HG03095 (cell line): Measurements from ENCODE around the gene GAS2L1.

Experiments used
- ATAC-seq: cut with Tn5 transposase; IDR thresholded peaks from one replicate; pipeline ENCODE4 v1.9.1; 2021; ENCODE audit warnings: moderate library complexity; ENCODE audit not compliant: unreplicated experiment

GAS2L1 gene

DNA sequence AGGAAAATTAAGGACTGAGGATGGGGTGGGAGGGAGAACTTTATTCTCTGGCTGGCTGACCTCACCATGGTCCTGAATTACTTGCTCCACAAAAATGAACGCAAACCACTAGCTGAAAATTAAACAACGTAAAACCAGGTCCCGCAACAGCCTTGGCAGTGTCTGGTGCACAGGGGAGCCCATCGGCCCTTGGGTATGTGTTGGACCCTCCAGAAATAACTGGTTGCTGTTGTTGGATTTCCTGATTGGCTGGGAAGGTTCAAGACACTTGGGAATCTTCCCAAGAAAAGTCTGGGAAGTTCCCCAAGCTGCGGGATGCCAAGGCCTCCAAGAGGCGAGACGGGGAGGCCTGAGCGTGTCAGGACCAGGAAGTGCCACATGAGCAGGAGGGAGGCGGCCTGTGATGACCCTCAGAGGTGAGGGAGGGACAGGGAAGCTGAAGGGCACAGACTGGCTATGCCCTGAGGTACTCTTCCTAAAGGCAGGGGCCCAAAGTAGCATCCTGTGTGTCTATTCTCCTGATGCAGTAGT lies 19.4 kb downstream of the GAS2L1 start:
- ATAC-seq: no peak

DNA sequence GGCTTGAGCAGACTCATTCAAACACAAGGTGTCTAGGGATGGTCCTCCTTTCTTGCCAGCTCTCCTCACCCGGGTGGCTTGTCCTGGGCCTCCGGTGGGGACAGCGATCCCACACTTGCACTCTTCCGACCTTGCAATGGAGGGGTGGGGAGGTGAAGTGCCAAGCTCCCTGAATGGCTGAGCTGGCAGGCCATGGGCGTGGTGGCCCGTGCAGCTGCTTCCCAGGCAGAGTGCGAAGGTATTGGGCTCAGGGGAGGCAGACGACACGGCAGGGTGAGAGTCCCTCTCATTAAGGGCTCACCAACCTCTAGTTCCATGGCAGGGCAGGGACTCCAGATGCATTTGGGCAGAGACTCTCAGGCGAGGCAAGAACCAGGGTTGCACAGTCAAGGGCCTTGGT lies 20.0 kb downstream of the GAS2L1 start:
- ATAC-seq: no peak

DNA sequence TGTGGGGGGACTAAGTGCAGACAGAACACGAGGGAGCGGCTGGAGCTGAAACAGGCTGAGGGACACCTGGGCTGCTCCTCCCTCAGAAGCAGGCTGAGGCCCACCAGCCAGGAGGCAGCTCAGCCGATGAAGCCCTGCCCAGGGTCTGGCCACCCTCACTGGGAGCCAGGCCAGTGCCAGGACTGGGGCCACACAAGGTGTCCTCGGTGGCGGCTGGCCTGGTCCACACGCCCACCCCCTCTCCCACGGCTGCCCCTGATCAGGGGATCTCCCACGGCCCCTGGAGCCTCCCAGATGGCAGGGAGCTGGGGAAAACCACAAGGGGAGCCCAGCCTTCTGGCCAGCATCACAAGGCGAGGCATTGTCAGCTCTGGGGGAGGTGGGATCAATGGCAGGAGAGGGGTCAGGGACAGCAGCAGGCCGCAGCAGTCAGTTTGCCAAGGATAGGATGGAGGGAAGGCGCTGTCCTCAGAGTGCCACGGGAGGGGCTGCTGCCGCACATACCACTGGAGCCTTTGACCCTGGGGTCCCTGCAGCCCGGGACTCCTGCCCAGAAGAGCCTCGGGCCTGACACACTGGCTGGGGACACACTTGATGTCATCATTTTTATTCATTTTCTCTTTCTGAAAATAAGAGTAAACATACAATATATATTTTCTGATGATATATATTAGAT lies 20.8 kb downstream of the GAS2L1 start:
- ATAC-seq: no peak

DNA sequence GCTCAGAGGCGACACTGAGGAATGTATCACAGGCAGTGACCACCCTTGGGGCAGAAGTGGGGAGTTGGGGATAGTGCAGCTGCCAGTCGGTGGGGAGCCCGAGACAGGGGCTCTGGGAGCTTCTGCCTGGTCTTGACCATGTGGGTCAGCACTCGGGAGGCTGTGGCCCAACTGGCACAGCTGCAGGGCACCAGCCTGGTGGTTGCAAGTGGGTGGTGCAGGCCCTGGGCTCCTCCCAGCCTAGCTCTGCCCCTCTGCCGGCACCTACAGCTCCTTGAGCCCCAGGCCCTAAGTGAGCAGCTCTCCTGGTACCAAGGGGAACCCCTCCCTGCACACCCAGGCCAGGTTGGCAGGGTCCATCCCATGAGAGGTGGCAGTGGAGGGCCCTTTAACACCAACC lies 21.6 kb downstream of the GAS2L1 start:
- ATAC-seq: no peak

DNA sequence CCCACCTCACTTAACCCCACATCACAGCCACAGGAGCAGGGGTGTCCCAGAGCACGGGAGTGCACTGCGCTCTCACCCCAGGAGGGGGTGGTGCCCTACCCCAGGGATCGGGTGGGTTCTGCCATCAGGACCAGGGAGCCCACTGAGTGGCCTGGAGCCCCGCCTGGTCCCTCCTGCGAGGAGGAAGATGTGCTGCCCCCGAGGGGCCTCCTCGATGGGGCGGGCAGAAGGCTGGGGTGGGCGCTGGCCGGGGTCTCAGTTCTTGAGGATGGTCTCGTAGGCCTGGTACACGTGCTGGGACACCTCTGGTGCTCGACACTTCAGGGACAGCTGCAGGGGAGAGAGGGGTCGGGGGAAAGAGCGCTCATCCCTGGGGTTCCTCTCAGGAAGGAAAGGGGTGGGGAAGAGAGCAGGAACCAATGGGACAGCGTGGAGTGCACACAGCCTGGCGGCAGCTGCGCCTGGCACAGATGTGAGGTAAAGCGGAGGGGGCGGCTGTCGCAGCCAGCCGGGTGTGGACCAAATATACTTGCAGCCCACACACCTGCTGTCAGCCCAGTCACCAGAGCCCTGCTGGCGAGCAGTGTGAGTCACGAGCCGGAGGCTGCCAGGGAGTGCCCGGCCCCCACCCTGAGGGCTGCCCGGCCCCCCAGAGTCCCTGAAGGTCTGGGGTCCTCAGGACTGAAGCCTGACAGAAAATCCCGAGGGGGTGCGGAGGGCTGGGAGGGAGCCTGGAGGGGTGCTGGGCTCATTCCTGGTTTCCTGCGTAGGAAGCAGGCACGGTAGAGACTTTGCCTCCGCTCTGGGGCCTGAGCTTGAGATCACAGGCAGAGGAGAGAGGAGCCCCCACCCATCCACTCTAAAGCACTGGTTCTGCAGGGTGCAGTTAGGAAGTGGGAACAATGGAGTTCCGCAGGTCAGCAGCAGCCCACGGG lies 22.4 kb downstream of the GAS2L1 start:
- ATAC-seq: no peak

DNA sequence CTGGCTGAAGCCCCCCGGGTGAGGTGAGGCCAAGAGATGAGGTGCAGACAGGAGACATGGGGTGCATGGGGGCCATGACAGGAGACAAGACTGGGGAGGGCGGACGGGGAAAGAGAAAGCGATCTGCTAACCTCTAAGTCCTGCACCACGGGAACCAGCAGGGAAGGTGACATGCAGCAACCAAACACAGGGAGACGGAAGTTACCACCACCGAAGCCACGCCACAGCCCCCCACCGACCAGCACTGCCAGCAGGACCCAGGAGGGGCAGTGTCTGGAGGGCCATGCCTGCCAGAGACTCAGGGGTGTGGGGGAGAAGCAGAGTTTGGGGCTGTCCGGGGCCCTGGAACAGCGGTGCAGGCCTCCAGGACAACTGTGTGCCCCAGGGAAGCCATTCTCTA lies 23.1 kb downstream of the GAS2L1 start:
- no peak for ATAC-seq

DNA sequence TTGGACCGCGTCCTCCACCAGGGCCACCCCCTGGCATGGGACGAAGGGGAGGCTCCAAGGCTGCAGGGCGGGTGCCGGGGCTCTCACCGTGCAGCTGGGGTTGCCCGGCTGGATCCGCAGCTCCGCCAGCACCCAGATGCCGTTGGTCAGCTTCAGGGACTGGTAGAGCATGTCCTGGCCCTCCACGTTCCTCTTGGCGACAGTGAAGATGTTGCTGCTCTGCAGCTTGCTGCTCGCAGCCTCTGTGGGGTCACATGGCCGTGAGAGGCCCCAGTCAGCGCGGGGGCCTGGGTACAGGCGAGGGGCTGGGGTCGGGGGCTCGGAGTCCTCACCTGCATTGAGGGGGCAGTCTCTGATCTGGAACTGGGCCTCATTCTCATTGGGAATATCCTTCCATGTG lies 23.8 kb downstream of the GAS2L1 start:
- ATAC-seq: no peak

DNA sequence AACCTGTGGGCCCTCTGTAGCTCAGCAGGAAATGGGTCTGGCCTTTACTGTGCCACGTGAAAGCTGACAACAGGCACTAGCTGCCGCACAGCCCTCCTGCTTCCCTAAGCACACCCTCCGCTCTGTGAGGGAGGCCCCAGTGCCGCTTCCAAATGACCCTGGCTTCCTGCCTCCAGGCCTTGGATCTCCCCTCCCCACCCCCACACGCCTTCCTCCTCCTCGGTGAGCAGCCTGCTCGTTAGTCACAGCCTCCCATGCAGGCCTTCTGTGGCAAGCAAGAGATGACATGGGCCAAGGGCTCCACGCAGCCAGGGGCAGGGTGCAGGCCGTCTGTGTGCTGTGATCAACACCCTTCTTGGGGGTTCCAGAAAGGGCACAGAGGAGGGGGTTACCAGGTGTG lies 24.3 kb downstream of the GAS2L1 start:
- no peak for ATAC-seq

DNA sequence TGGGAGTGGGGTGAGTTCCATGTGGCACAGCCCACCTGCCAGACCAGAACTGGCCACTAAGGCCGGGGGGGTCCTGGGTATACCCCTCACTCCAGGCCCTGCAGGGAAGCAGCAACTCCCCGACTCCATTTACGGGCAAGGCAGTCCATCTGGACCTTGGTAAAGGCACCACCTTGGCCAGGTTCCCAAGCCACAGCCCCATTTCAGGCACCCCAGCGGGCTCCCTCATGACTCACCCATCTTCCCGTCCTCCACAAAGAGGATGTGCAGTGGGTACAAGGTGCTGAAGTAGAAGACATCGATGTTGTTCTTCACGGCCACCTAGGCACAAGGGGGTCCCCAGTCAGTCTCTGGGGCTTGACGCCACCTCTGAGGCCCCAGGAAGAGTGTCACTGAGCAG lies 24.8 kb downstream of the GAS2L1 start:
- ATAC-seq: no peak

DNA sequence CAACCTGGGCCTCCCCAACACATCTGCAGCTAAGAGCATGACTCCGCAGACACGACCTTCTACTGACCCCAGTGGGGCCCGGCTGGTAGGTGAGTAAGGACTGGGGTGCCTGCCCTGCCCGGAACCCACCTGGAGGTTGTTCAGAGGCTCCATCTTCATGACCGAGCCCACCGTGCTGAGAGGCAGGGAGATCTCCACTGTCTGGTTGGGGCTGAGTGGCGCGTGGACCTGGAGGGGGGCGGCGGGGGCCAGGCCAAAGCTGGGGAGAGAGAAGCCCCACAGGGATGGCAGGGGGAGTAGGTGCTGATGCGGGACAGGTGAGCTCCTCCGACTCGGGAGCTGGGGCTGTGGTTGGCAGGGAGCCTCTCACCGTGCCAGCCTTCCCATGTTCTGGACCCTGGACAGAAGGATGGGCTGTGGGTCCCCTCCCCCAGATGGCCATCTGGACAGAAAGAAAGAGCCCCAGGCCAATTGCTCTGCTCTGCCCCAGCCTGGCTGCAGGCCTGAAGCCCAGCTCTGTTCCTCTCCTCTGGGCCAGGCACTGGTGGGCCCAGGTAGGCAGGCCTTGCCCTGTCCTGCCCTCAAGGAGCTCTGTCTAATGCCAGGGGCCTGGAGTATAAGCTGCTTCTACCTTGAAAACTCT lies 25.3 kb downstream of the GAS2L1 start:
- ATAC-seq: no peak

DNA sequence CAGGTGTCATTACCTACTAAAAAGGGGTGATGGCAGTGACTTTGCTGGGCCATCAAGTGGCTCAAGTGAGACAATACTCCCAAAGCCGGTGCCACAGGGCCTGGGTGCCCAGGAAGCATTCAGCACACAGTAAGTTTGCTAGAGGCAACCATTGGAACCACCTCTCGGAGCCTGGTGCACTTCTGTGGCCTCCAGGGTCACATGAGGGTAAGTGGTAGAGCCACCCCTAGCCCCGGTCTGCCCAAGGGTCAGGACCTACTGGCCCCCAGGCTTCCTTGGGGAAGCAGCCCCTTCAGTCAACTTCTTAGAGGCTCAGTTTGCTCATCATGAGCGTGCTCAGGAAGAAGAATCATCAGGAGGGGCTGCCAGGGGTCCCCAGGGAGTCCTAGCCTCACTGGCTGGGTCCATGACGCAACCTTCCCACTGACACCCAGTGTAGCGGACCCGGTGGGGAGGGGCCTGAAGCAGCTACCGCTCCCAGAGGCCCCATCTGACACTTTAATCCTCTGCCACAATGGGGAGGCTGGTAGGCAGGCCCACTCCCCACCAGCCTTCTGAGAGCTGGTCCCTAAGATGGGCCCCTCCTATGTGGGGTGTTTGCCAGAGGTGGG lies 26.5 kb downstream of the GAS2L1 start:
- ATAC-seq: no peak

DNA sequence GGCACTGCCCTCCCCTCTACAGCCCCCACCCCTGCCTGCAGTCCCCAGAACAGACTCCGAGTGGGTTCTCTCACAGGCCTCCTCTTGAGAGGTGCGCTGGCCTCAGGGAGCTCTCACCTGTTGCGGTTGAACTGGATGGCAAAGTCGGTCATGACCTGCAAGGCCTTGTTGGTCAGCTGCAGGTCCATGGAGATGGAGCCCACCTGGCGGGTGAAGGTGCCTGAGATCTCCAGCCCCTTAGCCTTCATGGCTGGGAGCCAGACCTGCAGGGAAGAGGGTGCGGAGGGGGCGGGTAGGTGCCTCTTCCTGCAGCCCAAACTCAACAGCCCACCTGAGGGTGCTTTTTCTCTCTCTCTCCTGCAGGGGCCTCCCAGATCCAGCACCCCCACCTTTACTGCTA lies 27.7 kb downstream of the GAS2L1 start:
- ATAC-seq: no peak

DNA sequence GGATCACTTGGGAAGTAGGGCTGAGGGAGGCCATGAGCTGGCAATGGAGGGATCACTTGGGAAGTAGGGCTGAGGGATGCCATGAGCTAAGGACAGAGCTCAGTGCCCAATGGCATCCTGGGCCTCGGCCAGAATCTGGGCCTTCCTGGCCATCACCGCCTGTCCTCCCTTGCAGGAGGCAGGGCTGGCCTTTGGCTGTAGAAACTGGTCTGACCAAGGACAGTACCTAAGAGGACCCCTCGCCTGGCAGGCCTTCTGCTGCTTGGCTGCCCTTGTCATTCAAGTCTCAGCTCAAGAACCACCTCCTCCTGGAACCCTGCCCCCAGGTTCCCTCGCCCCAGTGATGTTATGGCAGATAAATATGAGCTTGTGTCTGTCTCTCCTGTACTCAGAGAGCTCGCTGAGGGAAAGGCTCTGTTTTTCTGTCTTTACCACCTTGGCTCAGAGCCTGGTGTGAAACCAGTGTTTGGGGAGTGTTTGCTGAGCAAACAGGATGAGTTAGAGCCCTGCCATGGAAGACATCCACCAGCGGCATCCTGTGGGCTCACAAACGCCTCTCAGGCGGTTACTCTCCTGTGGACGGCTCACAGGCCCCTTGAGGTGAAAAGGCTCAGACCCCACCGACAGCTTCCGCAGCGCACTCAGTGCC lies 28.4 kb downstream of the GAS2L1 start:
- ATAC-seq: no peak

DNA sequence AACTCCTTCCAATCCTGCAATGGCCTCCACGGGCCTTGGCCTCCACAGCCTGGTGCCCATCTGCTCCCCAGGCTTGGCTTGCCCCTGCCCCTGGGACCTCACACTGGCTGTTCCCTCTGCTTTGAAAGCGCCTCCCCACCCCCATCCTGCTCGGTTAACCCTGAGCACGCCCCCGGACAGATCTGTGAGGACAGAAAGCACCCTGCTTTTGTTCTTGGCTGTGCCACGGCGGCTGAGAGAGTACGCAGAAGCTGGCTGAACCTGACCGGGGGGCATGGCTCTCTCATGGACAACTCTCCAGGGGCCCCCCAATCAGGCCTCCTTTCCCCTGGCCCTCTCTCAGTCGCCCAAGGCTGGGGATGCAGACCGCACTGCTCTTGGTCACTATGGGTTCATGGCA lies 29.2 kb downstream of the GAS2L1 start:
- ATAC-seq: no peak

DNA sequence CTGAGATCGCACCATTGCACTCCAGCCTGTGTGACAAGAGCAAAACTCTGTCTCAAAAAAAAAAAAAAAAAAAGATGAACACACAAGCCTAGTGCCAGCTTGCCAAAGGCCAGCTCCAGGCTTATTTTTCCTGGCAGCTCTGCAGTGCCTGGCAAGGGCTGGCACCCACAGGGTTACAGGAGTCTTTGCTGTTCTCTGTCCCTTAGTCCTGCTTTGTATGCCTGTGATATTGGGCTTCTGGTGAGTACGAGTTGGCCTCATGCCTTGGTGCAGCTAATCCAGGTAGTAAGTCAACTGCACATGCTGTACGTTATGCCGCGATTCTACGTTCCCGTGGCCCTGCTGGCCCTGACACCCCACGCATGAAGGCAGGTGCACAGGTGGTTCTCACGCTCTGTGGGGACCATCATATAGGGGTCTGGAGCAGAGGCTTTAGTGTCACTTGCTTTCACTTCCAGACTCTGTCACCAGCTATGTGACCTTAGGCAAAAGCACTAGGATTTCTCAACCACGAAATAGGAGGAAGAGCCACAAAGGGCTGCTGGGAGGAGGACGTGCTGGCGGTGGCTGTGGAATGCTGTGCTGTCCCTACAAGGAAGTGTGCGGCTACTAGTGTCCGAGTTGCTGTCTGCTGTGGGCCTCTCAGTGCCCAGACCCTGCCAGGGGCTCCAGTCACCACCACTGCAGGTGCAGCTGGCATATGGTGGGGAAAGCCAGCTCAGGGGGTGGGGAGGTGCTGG lies 30.5 kb downstream of the GAS2L1 start:
- ATAC-seq: no peak

DNA sequence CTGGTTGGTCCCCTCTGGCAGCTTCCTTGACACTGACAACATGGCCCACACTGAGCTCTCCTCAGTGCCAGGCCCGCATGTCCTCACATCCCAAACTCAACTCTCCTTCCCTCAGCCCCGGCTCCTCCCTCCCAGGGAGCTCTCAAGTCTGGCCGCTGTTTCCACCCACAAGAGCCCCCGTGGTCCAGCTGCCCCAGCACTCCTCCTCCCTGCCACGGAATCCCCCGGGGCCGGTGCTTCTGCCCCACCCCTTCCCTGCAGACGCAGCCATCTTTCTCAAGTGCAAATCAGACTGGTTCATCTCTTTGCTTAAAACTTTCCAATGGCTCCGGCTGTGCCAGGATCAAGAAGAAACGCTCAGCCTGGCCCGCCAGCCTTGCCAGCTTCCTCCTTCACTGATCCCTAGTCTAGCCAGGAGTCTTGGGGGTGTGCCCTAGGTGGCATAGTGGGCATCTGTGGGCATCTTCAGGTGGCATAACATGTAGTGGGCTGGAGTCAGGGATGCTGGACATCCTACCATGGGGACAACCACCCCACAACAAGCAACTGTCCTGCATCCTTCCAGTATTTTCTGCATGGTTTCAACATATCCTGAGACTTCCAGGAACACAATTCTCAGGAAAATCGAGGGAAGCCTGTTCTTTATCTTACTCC lies 31.3 kb downstream of the GAS2L1 start:
- ATAC-seq: no peak

DNA sequence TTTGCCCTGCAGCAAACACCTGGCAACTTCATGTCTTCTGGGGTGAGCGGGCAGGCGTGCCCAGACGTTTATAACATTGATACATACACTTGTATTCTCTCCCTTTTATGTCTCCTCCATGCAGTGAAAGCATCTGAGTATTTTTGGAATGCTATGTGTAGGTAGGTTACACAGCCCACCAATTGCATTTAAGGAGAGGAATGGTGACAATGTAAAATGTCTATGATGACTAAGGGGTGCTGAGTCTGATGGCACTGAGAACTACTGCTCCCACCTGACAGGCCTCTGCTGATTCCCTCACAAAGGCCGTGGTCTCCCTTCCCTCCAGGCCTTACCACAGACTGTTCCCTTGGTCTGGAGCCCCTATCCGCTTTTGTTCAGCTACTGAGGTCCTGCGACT lies 31.9 kb downstream of the GAS2L1 start:
- no peak for ATAC-seq

DNA sequence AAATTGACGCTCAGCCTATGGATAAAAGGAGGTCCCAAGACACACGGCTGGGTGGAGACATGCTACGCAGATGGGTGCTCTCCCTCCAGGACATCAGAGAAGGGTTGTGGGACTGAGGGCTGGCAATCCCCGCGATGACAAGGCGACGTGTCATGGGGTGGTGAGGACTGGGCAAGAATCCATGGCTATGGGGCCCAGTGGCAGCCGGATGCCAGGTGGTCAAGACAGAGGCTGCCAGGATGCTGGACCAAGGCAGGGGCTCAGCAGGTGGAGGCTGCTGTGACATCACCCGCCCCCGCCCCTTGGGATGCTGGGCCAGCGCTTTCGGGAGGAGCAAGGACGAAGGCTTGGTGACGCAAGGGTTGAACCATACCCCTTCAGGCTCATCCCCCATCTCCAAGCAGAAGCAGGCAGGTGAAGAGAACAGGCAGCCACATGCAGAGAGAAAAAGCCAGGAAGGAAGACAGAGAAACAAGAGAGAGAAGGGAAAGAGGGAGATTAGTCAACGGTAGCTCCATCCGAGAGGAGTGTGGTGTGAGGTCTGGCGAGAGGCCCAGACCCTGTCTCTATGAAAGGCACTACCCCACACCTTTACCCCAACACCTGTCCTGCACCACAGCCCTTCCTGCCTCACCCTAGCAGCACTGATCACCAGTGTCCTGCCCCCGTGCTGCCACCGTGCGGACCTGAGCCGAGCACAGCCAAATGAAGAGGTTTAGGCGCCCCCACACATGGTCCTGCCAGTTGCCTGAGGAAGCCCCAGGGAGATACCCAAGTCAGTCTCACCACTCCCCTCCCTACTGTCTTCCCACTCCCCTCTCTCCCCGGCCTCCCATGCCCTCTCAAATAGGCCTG lies 33.2 kb downstream of the GAS2L1 start:
- no peak for ATAC-seq

DNA sequence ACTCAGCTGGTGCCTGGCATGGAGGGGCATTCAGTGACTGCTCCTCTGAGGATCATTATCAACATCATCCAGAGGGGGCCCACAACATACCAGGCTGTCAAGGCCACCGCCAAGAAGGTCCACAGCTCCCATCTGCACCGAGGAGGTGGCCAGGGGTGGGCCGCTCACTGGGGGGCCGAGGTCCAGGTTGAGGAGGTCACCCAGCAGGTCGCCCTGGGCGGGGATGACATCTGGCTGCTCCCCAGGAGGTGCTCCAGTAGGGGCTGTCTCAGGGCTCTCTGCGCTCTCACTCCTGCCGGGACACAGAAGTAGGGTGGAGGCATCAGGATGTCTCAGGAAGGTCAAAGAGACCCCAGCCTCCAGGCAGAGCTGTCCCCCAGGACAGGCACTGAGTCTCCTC lies 34.1 kb downstream of the GAS2L1 start:
- ATAC-seq: no peak
